Activated CD8-positive, alpha-beta T cell treated with anti-CD3 and anti-CD28 coated beads for 36 hours (primary cell): ENCODE measurements around the gene FAM217A. TPM values are rescaled to one million over a fixed set of nuclear protein-coding genes. Genes with fewer than 3 reads are reported as not detected.

Experiments used
- ATAC-seq: fragments of 200-7000 bp; cut with Tn5 transposase; one replicate; pipeline ENCODE4 v1.10.0; 2021; ENCODE audit warnings: mild to moderate bottlenecking, moderate library complexity
- CTCF ChIA-PET: fragments of 350-600 bp; sonication (Branson Sonifier 250); formaldehyde crosslinking; loops from one replicate; lab custom pipeline; 2021; ENCODE audit warnings: antibody characterized with exemption; lab: Charles Lee
- POLR2A ChIA-PET: fragments of 350-600 bp; sonication (Branson Sonifier 250); formaldehyde crosslinking; loops from one replicate; lab custom pipeline; 2021; ENCODE audit warnings: antibody characterized with exemption; lab: Charles Lee
- DNase-seq: peaks from one replicate; pipeline ENCODE4 v3.0.0-alpha.2; 2020
- H3K27ac Mint-ChIP-seq: one replicate; pipeline ENCODE4 v1.8.0; 2021; ENCODE audit warnings: mild to moderate bottlenecking, mixed read lengths
- H3K27me3 Mint-ChIP-seq: one replicate; pipeline ENCODE4 v1.8.0; 2021; ENCODE audit warnings: mixed read lengths
- H3K36me3 Mint-ChIP-seq: one replicate; pipeline ENCODE4 v1.8.0; 2021; ENCODE audit warnings: low read depth, mixed read lengths
- H3K4me1 Mint-ChIP-seq: one replicate; pipeline ENCODE4 v1.8.0; 2021; ENCODE audit warnings: low read depth, mixed read lengths
- H3K4me3 Mint-ChIP-seq: one replicate; pipeline ENCODE4 v1.8.0; 2021; ENCODE audit warnings: mild to moderate bottlenecking, moderate library complexity, mixed read lengths
- H3K9me3 Mint-ChIP-seq: one replicate; pipeline ENCODE4 v1.8.0; 2021; ENCODE audit warnings: mixed read lengths
- CTCF ChIP-seq: fragments of 200-600 bp; IDR thresholded peaks from one replicate; pipeline ENCODE4 v1.8.0; 2022; ENCODE audit warnings: antibody characterized with exemption, mild to moderate bottlenecking
- intact Hi-C: fragments of 100-400 bp; cut with micrococcal nuclease; formaldehyde crosslinking; loops from one replicate; pipeline ENCODE4 v1.10.0; 2022
- total RNA-seq, 2 experiments: library from RNA; stranded (reverse); gene quantifications; one replicate each; pipeline ENCODE4 v1.2.3, GENCODE V29; 2021

The FAM217A gene
- total RNA-seq, result not detected

GRCh38 chr6:4078691-4079471 lies at the start of gene FAM217A:
TSS of gene FAM217A (minus strand) at chr6:4079137. CDS start at chr6:4077414, 1,723 bp downstream.
- H3K4me3 Mint-ChIP-seq, result no peak within 1 kb of the TSS
- no peaks in the 10 kb centered on the region for H3K9me3 Mint-ChIP-seq
- no peak for TF ChIP-seq CTCF
- H3K27ac Mint-ChIP-seq, result no peak within 1 kb of the TSS
- no peak for ATAC-seq
- no peaks in the 10 kb centered on the region for H3K4me1 Mint-ChIP-seq
- ChIA-PET CTCF (no interaction called here), POLR2A (no interaction called here)
- peaks cover 14% of the 10 kb centered on the region for H3K27me3 Mint-ChIP-seq
- intact Hi-C loops, result no loop called here
- DNase-seq, result no peak
- H3K36me3 Mint-ChIP-seq, result no peaks in the 10 kb centered on the region

GRCh38 chr6:4128072-4128471 lies 49.1 kb upstream of the FAM217A start:
- DNase-seq (no peak), ATAC-seq (no peak)
- H3K36me3 Mint-ChIP-seq, result peaks cover 52% of the 10 kb centered on the region
- ChIA-PET CTCF (interaction anchor here (0.7 kb wide), 1 partner anchor 41 kb away, joined by 3 read pairs; no protein-coding TSS in a partner anchor), POLR2A (interaction anchor here (1.1 kb wide), 1 partner anchor 107 kb away, joined by 3 read pairs; a partner anchor contains a TSS)
- H3K9me3 Mint-ChIP-seq, result peaks cover 6% of the 10 kb centered on the region
- no peak overlapping the region for H3K27ac Mint-ChIP-seq
- no peaks in the 10 kb centered on the region for H3K27me3 Mint-ChIP-seq
- H3K4me3 Mint-ChIP-seq, result no peak overlapping the region
- intact Hi-C loops, result no loop called here
- TF ChIP-seq CTCF, result no peak
- H3K4me1 Mint-ChIP-seq, result peaks cover 23% of the 10 kb centered on the region

GRCh38 chr6:4125933-4126864 lies 47.3 kb upstream of the FAM217A start:
- intact Hi-C loops, result no loop called here
- no peaks in the 10 kb centered on the region for H3K27me3 Mint-ChIP-seq

GRCh38 chr6:4125500-4125899 lies 46.6 kb upstream of the FAM217A start:
- H3K4me3 Mint-ChIP-seq, result no peak overlapping the region
- H3K4me1 Mint-ChIP-seq, result peaks cover 12% of the 10 kb centered on the region
- H3K27me3 Mint-ChIP-seq, result no peaks in the 10 kb centered on the region
- no peak overlapping the region for H3K27ac Mint-ChIP-seq
- TF ChIP-seq CTCF, result no peak
- ATAC-seq (no peak), DNase-seq (no peak)
- no peaks in the 10 kb centered on the region for H3K9me3 Mint-ChIP-seq
- H3K36me3 Mint-ChIP-seq, result peaks cover 50% of the 10 kb centered on the region
- POLR2A ChIA-PET, result interaction anchor here (0.6 kb wide), 1 partner anchor 24 kb away, joined by 3 read pairs; no protein-coding TSS in a partner anchor
- intact Hi-C loops, result no loop called here
- CTCF ChIA-PET, result interaction anchor here (1.1 to 1.4 kb wide), 3 partner anchors 30 to 714 kb away, joined by 4 read pairs; no protein-coding TSS in a partner anchor

More at GRCh38 chr6:4125933-4126864, 47.3 kb upstream of the FAM217A start:
- TF ChIP-seq CTCF, result no peak
- ATAC-seq (peak; percentile 60), DNase-seq (peak; percentile 21)
- POLR2A ChIA-PET, result interaction anchor here (0.6 kb wide), 1 partner anchor 23 kb away, joined by 3 read pairs; no protein-coding TSS in a partner anchor
- H3K4me1 Mint-ChIP-seq, result peaks cover 12% of the 10 kb centered on the region
- no peak overlapping the region for H3K4me3 Mint-ChIP-seq
- peaks cover 48% of the 10 kb centered on the region for H3K36me3 Mint-ChIP-seq
- CTCF ChIA-PET, result interaction anchor here (1.1 to 1.4 kb wide), 3 partner anchors 30 to 715 kb away, joined by 4 read pairs; no protein-coding TSS in a partner anchor
- H3K27ac Mint-ChIP-seq, result no peak overlapping the region
- no peaks in the 10 kb centered on the region for H3K9me3 Mint-ChIP-seq
